ENCODE results near the gene PDE7B.

DNA sequence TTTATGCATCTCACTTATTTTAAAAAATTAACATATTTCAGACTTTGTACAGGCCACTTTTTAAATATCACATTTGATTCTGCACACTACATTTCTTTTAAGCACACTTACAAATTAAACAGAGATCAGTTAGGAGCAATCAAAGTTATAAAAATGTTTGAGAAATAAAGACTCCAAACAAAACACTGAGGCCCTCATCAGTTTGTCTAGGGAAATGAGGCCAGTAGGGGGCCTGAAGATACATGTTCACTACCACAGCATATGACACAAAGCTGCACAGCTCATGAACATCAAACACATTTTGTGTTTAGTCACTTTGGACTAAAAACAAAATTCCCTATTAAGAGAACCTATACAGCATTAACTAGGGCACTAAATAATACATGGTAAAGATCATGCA, 180.5 kb downstream of the PDE7B start:
- TF ChIP-seq, protein P1, sequence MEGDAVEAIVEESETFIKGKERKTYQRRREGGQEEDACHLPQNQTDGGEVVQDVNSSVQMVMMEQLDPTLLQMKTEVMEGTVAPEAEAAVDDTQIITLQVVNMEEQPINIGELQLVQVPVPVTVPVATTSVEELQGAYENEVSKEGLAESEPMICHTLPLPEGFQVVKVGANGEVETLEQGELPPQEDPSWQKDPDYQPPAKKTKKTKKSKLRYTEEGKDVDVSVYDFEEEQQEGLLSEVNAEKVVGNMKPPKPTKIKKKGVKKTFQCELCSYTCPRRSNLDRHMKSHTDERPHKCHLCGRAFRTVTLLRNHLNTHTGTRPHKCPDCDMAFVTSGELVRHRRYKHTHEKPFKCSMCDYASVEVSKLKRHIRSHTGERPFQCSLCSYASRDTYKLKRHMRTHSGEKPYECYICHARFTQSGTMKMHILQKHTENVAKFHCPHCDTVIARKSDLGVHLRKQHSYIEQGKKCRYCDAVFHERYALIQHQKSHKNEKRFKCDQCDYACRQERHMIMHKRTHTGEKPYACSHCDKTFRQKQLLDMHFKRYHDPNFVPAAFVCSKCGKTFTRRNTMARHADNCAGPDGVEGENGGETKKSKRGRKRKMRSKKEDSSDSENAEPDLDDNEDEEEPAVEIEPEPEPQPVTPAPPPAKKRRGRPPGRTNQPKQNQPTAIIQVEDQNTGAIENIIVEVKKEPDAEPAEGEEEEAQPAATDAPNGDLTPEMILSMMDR (IDR thresholded peaks at IDR 0.05): peak in 3 of 5 experiments; percentile 10 to 21 (median 17)
- TF ChIP-seq POLR2A (IDR thresholded peaks at IDR 0.05): no peak

All from tibial nerve (tissue), 3 donors.